Heart left ventricle (tissue), 13 donors: ENCODE results near the gene CENPV.

Experiments used
- CTCF ChIP-seq, 12 donors: fragments of 200-600 bp; sonication (generic) in 4 of 12; IDR thresholded peaks; one replicate each; pipeline versions ENCODE4 v1.5.0 to v1.8.0; 2018 to 2022; ENCODE audit warnings: antibody characterized with exemption in 12 of 12, mild to moderate bottlenecking in 5 of 12
- POLR2A ChIP-seq, 2 donors: fragments of 450-650 bp; IDR thresholded peaks; one replicate each; pipeline ENCODE4 v1.6.1; 2017; ENCODE audit warnings: antibody characterized with exemption in 2 of 2, mild to moderate bottlenecking in 2 of 2, moderate library complexity in 2 of 2
- donor health status: ischemic (EF 13 %, LVEDD 7.1; RV severe dilation, severe dysfunction).
- donor health status: DM: no; HTN: yes; CAD: no.
- donor health status: DM: no; HTN: no; CAD: no.
- donor health status: ischemic (EF 25% LVEDD 6.9; RV normal size, moderate dysfunction).
- donor health status: ischemic (EF 25% LVEDD 5.7; RV mildly dilated, moderate dysfunction).
- donor health status: ischemic (EF 35%, LVEDD 5.7; RV mildly dilated, moderate dysfunction).
- donor health status: nonischemic (EF 11% LVEDD 7.7; RV severe dilation, severe dysfunction).
- donor health status: DM: yes; HTN: yes; CAD: no.
- donor health status: PGD.
- donor health status: ischemic (EF 29% LVEDD 5.4; RV normal size, mild dysfunction).
- donor health status: nonischemic (EF 23%, LVEDD 6.1; RV moderate dilation, normal function).

GRCh38 chr17:16377941-16378341 lies 24.7 kb upstream of the CENPV start:
- TF ChIP-seq CTCF (IDR thresholded peaks at IDR 0.05) = no peak
- no peak for TF ChIP-seq POLR2A (IDR thresholded peaks at IDR 0.05)
